K562 treated with DMSO at 1 percent for 12 hours (cell line): Measurements from ENCODE around the gene MCCC2. TPM values are rescaled to one million over a fixed set of nuclear protein-coding genes. Genes with fewer than 3 reads are reported as not detected.

ENCODE experiments used
- total RNA-seq: library from RNA; unstranded; fragments of 300-600 nt; gene quantifications from 2 replicates; pipeline ENCODE4 v1.2.3, GENCODE V29; 2022; ENCODE audit not compliant: insufficient read depth

The MCCC2 gene
- 7.7 and 21.5 TPM in 2 replicates for total RNA-seq

DNA sequence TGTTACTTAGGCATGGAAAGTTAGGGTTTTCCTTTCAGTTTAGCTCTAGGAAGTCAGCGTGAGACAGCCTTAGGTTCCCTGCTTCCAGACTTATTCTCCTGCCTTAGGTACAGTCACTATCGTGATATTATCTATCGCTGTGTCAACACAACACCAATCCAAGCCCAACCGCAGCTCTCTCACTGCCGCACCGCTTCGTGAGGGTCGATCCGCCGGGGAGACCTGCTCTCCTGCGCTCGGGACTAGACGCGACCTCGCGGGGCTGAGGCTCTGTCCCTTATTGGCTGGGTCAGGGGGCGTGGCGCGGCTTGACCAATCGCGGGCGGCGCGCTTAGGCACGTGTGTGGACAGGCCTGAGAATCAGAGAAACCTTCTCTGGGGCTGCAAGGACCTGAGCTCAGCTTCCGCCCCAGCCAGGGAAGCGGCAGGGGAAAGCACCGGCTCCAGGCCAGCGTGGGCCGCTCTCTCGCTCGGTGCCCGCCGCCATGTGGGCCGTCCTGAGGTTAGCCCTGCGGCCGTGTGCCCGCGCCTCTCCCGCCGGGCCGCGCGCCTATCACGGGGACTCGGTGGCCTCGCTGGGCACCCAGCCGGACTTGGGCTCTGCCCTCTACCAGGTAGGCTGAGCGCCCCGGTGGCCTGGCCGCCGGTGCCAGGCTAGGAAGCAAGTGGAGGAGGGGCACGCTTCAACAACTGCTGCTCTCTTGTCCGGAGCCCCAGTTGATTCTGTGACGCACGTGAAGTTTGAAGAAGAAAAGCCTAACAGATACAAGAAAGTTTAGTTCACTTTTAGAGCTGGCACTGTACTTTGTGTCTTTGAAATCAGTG is at the start of gene MCCC2:
TSS of gene MCCC2 (plus strand) at position 400 of the 825 bp plus-strand sequence. CDS start at position 486, 86 bp downstream.

Other genes starting within 250 kb of the MCCC2 start
- gene BDP1, start 131.7 kb upstream of the MCCC2 start, total RNA-seq: 2.4 and 11.6 TPM in 2 replicates
- not detected in 2 replicates for gene CARTPT, start 131.9 kb downstream of the MCCC2 start, total RNA-seq